HG02798 (cell line): Measurements from ENCODE around the gene TMEM119.
A peak's percentile ranks its signal among the peaks of the same experiment; 100 is the strongest.

Experiments used
- ATAC-seq: cut with Tn5 transposase; IDR thresholded peaks from one replicate; pipeline ENCODE4 v1.9.1; 2021; ENCODE audit warnings: mild to moderate bottlenecking; ENCODE audit not compliant: unreplicated experiment, poor library complexity

TMEM119 gene

GRCh38 chr12:108618079-108618952, 20.4 kb upstream of the TMEM119 start:
- ATAC-seq = peak; percentile 55

GRCh38 chr12:108616941-108617858, 19.3 kb upstream of the TMEM119 start:
- peak; percentile 83 for ATAC-seq

DNA sequence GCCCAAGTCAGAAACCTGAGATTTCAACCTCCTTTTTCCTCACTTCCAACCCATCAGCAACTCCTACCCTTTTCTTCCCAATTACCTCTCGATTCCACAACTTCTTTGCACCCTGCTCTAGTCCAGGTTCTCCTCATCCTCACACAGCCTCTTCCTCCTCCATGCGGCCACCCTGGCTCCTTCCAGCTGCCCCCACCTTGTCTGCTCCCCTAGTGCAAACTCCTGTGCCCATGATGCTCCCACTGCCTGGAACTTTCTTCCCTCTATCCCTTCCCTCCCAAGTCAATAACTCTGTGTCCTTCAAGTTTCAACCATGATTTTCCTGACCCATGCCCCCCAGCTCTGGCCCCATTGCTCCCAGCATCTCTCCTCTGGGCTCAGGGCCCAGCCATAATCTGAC, 18.5 kb upstream of the TMEM119 start:
- ATAC-seq = no peak

GRCh38 chr12:108615918-108616317, 18.0 kb upstream of the TMEM119 start:
- no peak for ATAC-seq

- ATAC-seq = no peak
These were observed 16.8 kb upstream of the TMEM119 start for GRCh38 chr12:108614639-108615038.

GRCh38 chr12:108614041-108614440, 16.2 kb upstream of the TMEM119 start:
- ATAC-seq = no peak

DNA sequence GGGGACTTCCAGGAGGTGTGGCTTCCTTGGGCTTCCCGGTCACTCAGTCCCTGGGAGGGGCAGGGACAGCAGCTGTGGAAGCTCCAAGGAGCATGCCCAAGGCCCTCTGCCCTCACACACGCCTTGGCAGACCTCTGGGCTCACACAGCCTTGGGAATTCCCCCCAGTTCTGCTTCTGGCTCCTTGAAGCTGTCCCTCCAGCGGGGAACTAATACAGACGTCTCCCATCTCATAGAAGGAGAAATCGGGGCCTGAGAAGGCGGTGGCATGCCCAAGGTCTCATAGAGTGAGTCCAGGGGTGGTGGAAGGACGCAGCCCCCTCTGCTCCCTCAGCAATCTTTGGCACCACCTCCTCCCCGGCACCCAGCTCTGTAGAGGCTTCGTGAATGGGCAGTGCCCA, 15.7 kb upstream of the TMEM119 start:
- no peak for ATAC-seq

DNA sequence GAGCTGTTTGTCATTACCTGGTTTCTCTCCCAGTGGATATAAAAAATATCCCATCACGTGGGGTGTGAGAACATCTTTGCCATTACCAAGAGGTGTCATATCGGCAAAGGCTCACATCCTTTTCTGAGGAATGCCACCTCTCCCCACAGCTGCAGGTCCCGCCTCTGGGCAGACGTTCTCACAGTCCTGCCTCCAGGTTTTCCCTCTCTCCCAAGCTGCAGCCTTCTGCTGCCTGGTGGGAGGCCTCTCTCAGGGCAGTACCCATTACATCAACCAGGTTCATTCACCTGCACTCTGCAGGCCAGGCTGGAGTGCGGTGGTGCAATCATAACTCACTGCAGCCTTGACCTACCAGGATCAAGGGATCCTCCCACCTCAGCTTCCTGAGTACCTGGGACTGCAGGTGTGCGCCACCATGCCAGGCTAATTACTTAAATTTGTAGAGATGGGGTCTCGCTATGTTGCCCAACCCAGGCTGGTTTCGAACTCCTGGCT, 15.0 kb upstream of the TMEM119 start:
- no peak for ATAC-seq

DNA sequence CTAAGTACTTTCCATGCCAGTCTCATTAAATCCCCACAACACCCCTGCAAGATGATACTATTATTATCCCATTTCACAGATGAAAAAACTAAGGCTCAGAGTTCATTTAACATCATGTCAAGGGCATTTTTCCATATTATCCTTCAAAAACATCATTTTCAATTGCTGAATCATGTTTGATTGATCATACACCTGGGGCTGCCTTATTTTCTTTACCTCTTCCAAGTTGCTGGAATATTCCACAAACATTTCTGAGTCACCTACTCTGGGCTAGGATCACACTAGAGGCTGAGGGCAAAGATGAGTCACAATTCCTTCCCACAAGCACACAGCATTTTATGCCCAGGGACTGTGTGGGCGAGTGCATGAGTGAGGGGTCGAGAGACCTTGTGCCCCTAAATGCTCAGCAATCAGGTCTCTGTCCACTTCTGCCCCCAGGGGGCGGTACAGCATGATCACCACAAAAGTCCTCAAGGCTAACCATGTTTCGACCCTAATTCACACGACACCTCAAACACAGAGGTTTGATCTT, 14.1 kb upstream of the TMEM119 start:
- ATAC-seq = no peak

DNA sequence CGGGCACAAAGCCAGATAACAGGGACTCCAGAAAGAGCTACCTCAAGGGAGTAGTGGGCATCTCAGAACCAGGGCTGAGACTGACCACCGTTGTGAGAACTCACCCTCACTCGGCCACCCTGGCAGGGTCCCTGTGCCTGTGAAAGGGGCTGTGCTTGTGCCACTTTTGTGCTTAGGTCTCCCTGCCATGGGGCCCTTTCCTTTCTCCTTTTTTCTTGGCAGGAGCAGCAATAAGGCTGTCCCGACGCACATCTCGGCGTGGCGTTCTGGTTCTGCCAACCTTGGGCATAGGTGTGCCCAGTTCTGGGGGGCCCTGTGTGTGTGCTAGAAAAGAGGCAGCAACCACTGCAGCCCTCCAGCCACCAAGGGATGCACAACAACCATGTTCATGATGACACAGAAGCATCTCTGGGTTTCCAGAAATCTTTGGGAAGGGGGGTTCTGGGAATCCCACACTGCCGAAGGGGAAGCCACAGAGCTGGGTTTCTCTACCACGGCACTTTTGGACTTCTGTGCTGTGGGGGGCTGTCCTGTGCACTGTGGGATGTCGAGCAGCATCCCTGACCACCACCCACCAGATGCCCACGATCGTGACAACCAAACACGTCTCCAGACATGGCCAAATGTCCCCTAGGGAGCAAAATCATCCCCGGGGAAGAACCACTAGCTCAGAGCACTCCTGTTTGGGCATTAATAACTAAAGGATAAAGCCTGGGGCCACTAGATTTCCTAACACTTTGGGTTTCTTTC, 13.1 kb upstream of the TMEM119 start:
- ATAC-seq = no peak

- no peak for ATAC-seq
These were observed 12.5 kb upstream of the TMEM119 start for GRCh38 chr12:108610336-108610815.

DNA sequence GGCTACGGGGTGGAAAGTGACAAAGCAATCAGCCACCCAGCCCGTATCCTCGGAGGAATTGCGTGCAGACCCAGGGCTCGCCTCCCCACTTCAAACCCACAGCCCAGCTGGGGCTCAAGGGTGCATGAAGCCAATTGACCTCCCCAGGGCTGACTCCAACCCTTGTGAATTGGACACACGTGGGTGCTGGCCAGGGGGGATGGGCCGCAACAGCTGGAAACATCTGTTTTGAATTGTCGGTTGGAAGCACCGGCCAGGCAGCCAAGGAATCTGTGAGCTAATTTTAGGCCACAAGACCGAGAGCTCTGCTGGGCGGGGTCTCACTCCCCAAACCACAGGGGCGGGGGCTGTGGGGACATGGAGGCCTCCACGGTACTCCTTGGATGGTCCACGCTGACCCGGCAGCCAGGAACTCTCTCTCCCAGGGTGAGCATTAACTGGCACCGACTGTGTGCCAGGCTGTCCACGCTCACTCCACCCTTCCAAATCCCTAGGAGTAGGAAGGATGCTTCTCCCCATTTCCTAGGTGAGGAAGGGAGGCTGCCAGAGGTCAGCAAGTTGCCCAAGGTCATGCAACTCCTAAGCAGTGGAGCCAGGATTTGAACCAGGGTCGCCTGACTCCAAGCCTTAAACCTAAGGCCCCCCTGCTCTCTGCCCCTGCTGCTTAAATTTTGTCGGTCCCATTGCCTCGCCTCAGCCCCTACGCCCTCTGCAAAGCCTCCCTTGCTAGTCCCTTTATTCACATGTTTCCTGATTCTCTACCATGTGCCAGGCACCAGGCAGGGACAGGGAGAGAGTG, 11.9 kb upstream of the TMEM119 start:
- no peak for ATAC-seq

DNA sequence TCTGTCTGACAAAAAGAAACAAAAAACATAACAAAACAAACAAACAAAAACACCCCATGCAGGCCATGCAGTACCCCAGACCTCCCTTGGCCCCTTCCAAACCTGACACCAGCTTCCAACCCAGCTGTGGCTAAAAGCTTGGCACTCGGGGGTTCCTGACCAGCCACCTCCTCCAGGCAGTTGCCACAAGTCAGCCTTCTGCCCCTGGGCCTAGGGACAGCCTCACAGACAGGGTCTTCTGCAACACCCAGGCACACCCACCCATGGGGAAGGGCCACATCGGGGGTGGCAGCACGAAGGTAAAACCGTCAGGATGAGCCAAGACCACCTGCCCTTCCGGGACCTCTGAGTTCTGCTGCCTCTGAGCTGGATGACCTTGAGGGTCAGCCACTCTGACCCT, 10.7 kb upstream of the TMEM119 start:
- ATAC-seq = no peak

DNA sequence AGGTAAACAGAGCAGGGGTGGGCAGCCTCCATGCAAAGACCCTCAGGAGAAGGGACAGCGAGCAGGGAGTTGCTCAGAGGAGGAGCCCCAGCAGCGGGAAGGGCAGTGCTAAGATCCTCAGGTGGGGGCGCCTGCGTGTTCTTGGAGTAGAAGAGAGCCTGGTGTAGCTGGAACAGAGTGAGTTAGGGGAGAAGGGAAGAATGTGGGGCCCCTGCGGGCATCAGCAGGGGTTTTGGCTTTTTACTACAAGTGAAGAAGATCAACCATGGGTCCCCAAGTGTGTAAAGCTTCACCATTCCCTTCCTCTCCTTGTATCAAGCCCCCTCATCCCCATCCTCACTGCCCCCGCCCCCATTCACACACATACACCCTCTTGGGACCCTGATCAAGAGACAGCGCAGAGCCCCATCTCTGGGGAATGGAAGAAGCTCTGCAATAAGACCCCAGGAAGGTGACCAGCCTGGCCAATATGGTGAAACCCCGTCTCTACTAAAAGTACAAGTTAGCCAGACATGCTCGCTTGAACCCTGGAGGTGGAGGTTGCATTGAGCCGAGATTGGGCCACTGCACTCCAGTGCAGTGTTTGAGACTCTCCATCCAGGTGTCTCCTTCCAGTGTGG, 10.2 kb upstream of the TMEM119 start:
- no peak for ATAC-seq

GRCh38 chr12:108606492-108606891, 8.6 kb upstream of the TMEM119 start:
- ATAC-seq = no peak

GRCh38 chr12:108605690-108606406, 8.0 kb upstream of the TMEM119 start:
- no peak for ATAC-seq

GRCh38 chr12:108605000-108605689, 7.3 kb upstream of the TMEM119 start:
- ATAC-seq = no peak
